GM12873 (cell line): Measurements from ENCODE around the gene C8A.

ENCODE experiments used
- TF ChIP-seq, protein P1 (sequence below): IDR thresholded peaks from 2 replicates; pipeline ENCODE4 v1.5.1; 2012; ENCODE audit warnings: low read depth, mild to moderate bottlenecking, moderate library complexity, low read length, control low read depth; ENCODE audit not compliant: insufficient read depth; ENCODE audit errors: missing control alignments

C8A gene

DNA sequence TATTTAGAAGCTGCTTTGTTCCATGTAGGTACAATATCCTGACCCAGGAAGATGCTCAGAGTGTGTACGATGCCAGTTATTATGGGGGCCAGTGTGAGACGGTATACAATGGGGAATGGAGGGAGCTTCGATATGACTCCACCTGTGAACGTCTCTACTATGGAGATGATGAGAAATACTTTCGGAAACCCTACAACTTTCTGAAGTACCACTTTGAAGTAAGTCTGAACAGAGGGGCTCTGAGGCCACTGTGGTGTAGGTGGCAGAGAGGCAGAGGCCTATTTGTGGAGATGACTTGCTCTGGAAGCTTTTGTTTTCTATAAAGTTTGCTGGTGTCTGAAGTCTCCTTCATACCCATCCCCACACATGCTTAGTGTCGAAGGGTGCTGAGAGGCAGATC lies 26.8 kb downstream of the C8A start:
- TF ChIP-seq, protein P1, sequence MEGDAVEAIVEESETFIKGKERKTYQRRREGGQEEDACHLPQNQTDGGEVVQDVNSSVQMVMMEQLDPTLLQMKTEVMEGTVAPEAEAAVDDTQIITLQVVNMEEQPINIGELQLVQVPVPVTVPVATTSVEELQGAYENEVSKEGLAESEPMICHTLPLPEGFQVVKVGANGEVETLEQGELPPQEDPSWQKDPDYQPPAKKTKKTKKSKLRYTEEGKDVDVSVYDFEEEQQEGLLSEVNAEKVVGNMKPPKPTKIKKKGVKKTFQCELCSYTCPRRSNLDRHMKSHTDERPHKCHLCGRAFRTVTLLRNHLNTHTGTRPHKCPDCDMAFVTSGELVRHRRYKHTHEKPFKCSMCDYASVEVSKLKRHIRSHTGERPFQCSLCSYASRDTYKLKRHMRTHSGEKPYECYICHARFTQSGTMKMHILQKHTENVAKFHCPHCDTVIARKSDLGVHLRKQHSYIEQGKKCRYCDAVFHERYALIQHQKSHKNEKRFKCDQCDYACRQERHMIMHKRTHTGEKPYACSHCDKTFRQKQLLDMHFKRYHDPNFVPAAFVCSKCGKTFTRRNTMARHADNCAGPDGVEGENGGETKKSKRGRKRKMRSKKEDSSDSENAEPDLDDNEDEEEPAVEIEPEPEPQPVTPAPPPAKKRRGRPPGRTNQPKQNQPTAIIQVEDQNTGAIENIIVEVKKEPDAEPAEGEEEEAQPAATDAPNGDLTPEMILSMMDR: no peak

DNA sequence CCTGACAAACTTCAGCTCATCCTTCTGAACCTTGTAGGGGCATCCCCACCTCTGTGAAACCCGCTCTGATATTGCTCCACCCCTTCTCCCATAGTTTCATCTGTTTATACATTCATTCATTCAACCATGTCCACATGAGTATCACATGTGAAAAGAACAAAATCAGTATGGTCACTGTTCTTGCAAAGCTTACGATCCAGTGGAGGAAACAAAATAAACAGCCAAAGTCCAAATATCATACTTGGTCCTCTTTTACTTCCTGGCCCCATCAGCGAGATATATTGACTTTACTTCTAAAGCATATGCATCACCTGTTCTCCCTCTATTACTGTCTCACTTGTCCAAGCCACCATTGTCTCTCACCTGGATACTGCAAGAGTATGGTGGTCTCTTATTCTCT lies 35.6 kb downstream of the C8A start:
- TF ChIP-seq, protein P1: no peak

DNA sequence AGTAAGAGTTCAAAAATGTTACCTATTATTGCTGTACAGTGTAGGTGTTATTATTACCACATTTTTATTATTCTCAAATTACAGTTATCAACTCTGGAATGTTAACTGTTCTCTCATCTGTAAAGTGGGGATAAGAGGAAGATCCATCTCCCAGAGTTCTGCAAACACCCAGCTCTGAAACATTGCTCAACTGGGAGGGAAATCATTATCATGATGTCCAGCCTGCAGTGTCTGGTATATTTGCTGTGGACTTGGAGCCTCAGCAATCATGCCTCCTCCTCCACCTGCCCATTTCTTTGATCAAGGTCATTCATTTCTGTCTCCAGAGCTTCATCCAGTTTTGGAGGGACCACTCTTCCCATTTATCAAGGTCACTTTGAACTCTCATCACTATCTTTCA lies 39.4 kb downstream of the C8A start:
- TF ChIP-seq, protein P1: no peak

DNA sequence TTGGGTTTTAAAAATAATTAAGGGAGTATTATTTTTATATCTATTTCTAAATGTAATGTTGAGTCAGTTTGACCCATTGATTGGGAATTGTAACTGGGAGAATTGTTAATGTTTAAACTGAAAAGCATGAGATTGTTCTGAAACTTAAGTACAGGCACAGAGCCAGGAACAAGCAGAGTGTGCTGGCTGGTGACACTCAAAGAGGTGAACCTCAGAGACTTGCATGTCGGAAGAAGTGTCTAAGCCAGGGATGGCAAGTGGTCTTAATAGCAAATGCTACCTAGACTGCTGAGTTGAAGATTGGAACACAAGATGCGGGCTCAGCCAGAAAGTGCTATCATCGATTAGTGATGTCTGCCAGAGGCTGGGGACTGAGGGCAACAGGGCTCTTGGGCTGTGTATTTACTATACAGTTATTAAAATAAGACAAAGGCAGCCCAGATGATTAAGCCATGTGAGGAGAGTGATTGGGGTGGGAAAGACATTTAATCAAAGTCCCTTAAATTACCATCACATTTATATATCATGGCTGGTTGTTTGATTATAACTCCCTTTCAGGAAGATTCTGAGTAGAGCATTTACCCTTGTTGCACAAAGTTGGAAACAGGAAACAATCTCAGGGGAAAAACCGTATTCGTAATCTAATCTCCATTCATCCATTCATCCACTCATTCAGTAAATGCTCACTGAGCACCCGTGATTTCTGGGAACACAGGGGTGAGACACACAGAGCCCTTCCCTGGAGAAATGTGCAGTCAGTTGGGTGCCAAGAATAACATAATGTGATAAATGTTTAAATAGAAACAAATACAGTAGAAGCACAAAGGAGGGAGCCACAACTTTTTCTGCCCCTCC lies 42.8 kb downstream of the C8A start:
- TF ChIP-seq, protein P1: no peak

DNA sequence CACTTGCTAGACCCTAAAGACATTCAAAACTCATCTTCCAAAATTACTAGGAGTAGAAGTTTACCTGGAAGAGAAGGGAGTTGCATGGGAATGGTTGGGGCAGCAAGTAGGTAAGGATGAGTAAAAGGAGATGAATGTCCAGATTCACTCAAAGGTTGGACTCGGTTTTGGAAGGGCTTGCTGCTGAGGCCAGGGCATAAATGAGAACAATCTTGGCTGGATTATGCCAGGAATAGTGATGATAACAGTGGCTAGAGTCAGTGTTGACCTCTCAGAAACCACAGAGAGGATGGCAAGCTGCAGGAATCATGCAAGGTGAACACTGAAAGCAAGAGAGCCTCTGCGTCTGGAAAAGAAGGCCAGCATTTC lies 43.4 kb downstream of the C8A start:
- TF ChIP-seq, protein P1: no peak

DNA sequence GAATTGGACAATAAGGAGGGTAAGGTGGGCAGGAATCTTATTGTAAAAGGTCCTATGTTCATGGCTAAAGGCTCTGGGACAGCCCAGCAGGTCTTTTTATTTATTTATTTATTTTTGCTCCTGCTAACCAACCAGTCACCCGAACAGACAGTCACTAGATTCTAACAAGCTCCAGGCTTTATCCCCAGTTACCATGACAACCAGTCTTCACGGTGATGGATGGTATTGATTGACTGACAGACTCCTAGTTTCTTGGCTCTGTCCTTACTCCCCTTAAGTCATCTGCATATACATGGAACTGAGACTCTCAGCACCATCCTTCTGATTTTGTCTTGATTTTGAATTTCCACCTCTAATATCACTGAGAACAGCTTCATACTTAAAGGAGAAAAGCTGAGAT lies 44.3 kb downstream of the C8A start:
- TF ChIP-seq, protein P1: no peak

DNA sequence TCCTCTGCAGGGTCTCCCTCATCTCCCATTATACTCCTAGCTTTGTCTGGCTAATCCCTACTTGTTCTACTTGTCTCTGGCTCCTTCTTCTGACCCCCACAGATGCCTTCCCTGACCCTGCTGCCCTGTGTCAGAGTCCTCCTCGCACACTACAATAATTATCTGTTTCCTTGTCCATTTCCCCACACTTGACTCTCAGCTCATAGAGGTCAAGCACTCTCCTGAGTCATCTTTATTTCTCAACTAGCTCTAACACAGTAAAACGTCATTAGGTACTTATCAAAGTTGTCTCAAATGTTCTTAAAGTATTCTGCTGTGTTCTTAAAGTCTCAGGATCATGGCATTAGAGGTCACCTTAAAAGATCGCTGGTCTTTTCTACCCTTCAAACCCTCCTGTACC lies 47.1 kb downstream of the C8A start:
- TF ChIP-seq, protein P1: no peak

DNA sequence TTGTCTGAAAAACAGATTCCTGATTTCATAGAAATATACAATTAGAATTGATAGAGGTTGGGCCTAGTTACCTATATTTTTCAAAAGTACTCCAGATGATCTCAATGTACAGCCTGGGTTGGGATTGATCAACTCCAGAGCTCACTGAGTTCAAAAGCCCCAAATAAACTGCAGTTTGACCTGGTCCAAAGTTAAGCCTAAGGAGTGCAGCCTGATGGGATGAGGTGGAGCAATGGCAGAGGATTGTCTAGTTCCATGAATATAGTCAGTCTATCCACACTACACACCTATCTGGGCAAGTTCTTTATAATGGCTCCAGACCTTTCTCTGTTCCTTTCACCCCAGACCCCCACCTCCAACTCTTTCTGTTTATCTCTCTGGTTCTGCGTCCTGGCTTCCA lies 49.2 kb downstream of the C8A start:
- TF ChIP-seq, protein P1: no peak
